PC-3 (cell line): ENCODE results near the gene MTA1.

ENCODE experiments used
- EZH2 ChIP-seq: fragments of 300-600 bp; sonication (generic); IDR thresholded peaks from one replicate; pipeline ENCODE4 v1.6.1; 2017; ENCODE audit warnings: antibody characterized with exemption, mild to moderate bottlenecking, low read length; ENCODE audit not compliant: unreplicated experiment
- EZH2phosphoT487 ChIP-seq: fragments of 300-600 bp; sonication (generic); IDR thresholded peaks from 2 replicates; pipeline ENCODE4 v1.6.1; 2018; ENCODE audit warnings: mild to moderate bottlenecking, antibody characterized with exemption, low read length, borderline replicate concordance
- TF ChIP-seq, protein P1 (sequence below): fragments of 300-600 bp; sonication (generic); conservative IDR thresholded peaks from 2 replicates; pipeline ENCODE4 v1.5.1; 2017; ENCODE audit warnings: antibody characterized with exemption, low read depth, mild to moderate bottlenecking, low read length

DNA sequence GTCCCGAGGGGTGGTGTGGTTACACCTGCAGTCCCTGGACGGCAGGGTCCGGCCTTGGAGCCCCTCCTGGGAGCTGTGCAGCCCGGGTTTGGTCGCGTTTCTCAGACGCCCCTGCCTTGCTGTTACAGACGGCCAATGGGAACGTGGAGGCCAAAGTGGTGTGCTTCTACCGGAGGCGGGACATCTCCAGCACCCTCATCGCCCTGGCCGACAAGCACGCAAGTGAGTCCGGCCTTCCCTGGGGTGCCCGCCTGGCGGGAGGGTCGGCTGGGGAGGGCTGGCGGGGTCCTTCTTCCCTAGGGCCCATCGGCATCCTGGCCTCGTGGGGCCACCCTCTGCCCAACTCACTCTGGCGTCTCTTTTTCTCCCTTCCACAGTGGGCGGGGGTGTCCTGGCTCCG lies 25.7 kb downstream of the MTA1 start:
- no peak for TF ChIP-seq EZH2
- TF ChIP-seq, protein P1, sequence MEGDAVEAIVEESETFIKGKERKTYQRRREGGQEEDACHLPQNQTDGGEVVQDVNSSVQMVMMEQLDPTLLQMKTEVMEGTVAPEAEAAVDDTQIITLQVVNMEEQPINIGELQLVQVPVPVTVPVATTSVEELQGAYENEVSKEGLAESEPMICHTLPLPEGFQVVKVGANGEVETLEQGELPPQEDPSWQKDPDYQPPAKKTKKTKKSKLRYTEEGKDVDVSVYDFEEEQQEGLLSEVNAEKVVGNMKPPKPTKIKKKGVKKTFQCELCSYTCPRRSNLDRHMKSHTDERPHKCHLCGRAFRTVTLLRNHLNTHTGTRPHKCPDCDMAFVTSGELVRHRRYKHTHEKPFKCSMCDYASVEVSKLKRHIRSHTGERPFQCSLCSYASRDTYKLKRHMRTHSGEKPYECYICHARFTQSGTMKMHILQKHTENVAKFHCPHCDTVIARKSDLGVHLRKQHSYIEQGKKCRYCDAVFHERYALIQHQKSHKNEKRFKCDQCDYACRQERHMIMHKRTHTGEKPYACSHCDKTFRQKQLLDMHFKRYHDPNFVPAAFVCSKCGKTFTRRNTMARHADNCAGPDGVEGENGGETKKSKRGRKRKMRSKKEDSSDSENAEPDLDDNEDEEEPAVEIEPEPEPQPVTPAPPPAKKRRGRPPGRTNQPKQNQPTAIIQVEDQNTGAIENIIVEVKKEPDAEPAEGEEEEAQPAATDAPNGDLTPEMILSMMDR, result no peak
- no peak for TF ChIP-seq EZH2phosphoT487
